HG03571 (cell line): Measurements from ENCODE around the gene ODAD4.
A peak's percentile ranks its signal among the peaks of the same experiment; 100 is the strongest.

Source experiments
- ATAC-seq: cut with Tn5 transposase; IDR thresholded peaks from one replicate; pipeline ENCODE4 v1.9.1; 2021; ENCODE audit not compliant: unreplicated experiment

ODAD4 gene, protein sequence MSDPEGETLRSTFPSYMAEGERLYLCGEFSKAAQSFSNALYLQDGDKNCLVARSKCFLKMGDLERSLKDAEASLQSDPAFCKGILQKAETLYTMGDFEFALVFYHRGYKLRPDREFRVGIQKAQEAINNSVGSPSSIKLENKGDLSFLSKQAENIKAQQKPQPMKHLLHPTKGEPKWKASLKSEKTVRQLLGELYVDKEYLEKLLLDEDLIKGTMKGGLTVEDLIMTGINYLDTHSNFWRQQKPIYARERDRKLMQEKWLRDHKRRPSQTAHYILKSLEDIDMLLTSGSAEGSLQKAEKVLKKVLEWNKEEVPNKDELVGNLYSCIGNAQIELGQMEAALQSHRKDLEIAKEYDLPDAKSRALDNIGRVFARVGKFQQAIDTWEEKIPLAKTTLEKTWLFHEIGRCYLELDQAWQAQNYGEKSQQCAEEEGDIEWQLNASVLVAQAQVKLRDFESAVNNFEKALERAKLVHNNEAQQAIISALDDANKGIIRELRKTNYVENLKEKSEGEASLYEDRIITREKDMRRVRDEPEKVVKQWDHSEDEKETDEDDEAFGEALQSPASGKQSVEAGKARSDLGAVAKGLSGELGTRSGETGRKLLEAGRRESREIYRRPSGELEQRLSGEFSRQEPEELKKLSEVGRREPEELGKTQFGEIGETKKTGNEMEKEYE

DNA sequence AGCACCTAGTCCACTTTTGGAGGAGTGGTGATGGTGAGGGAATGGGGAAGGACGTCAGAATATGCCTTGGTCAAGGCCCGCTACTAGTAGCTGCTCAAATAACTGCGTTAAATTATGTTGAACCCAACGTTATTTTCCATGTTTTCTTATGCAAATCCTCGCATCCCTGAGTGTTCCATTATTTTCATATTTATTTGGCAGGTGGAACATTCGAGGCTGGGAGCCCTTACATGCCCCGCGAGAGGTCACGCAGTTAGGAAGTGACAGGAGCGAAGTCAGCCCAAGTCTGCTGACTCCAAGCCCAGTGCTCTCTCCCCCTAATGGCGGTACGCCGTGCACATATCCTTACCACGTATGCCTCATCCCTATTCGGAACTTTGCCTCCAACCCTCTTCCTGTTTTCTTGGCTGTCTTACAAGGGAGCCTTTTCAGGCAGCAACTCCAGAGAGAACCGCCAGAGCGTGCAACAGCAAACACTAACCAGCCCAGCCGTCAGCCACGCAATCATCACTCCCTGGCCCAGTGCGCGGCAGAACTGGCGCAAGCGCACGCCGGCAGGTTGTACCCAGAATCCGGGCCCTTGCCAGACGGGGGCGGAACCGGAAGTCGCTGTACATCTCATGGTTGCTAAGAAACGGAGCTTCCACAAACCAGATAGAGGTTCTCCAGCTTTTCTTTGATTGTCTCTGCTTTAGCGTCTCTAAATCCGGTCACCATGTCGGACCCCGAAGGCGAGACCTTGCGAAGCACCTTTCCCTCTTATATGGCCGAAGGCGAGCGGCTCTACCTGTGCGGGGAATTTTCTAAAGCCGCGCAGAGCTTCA lies at the start of gene ODAD4:
Gene ODAD4 (plus strand): TSS at position 609 of the 824 bp plus-strand sequence. CDS start 107 bp downstream, at position 716.
- ATAC-seq = peak; percentile 92

DNA sequence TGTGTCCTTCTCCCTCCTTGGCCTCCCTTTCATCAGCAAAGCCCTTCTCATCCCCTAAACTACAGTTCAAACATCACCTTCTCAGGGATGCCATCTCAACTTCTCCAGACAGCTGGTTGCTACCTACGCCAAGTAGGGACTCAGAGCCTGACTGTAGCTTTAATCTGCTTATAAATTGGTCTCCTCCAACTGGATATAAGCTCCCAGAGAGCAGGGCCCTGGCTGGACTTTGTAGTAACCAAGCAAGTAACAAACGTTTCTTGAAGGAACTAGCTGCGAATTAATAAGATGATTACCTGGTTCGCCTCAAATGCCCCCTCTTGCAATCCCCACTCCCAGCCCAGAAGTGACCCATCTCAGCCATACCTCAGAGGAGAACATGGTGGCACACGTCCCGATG lies 47.7 kb upstream of the ODAD4 start:
- no peak for ATAC-seq

DNA sequence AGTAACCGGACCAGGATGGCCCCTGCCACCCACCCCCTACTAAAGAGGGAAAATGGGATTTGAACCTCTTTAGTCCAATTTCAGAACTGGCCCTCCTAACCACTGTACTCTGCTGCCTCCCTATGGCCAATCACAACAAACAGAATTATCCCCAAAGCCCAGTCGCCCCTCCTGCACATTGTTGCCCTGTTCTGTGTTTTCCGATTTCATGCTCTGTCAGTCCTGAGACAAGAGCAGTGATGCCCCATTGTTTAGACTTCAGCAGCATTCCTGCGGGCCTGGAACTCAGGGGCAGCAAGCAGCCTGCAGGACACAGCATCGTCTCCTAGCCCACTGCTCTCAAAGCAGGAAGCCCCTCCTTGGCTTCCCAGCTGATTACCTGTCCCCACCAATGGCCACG lies 44.7 kb upstream of the ODAD4 start:
- no peak for ATAC-seq

DNA sequence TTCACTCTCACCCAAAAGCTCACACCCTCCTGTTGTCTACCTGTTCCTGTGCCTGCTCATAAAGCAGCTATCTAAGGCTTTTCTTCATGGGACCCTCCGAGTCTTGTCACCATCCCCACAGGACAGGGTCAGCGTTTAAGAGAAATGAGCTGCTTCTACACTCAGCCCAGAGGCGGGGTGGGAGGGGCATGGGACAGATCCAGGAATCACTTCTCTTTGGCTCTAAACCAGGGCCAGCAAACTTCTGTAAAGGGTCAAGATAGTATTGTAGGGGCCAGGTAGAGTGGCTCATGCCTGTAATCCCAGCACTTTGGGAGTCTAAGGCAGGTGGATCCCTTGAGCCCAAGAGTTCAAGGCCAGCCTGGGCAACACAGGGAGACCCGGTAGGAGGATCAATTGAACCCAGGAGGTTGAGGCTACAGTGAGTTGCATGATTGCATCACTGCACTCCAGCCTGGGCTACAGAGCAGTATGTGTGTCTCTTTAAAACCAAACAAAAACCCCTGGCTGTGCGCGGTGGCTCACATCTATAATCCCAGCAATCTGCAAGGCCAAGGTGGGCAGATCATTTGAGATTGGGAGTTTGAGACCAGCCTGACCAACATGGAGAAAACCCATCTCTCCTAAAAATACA lies 42.0 kb upstream of the ODAD4 start:
- ATAC-seq = no peak

DNA sequence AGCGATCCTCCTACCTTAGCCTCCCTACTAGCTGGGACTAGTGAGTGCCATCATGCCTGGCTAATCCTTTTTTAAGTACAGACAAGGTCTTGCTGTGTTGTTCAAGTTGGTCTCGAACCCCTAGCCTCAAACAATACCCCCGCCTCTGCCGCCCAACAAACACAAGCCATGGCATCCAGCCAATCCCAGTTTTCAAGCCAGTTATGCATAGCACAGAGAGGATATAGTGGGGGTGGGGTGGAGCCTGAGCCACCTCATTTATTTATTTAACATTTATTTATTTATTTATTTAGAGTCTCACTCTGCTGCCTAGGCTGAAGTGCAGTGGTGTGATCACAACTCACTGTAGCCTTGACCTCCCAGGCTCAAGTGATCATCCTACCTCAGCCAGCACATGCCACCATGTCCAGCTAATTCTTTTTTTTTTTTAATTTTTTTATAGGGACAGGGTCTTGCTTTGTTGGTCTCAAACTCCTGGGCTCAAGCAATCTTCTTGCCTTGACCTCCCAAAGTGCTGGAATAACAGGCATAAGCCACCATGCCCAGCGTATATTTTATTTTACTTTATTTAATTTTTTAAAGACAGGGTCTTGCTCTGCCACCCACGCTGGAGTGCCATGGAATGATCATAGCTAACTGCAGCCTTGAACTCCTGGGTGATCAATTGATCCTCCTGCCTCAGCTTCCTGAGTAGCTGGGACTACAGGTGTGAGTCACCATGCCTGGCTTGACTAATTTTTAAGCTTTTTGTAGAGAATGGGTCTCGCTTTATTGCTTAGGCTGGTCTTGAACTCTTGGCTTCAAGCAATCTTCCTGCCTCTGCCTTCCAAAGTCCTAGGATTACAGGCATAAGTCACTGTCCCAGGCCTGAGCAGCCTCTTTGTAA lies 39.0 kb upstream of the ODAD4 start:
- no peak for ATAC-seq

DNA sequence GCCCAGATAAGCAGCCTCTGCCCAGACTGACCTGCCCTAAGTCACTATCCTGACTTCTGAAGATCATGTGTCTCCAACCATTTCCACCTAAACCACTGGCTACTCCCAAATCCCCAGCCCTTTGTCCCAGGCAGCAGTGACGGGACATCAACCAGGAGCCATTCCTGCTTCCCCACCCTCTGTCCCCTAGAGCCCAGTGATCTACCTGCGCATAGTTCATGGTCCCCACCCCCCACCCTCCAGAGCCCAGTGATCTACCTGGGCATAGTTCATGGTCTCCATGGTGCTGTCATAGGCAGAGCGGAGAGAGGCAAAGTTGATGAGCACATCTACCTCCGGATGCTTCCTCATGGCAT lies 38.4 kb upstream of the ODAD4 start:
- no peak for ATAC-seq

DNA sequence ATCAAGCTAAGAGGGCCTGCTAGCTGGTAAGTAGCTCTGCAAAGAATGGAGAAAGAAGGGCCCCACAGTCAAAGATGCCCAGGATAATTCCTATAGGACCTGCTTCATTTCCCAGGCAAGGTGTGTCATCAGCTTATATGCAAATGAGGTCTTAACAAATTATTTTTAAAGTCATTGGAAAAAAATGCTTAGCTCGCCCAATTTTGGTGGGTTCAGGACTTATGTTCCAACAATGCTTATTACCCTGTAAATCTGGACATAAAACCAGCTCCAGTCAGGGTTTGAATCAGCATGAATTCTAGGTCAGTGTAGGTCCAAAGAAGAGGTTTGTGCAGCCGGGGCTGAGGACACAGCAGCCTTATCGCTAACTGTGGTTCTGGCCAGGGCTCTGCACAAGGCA lies 37.0 kb upstream of the ODAD4 start:
- ATAC-seq = no peak

DNA sequence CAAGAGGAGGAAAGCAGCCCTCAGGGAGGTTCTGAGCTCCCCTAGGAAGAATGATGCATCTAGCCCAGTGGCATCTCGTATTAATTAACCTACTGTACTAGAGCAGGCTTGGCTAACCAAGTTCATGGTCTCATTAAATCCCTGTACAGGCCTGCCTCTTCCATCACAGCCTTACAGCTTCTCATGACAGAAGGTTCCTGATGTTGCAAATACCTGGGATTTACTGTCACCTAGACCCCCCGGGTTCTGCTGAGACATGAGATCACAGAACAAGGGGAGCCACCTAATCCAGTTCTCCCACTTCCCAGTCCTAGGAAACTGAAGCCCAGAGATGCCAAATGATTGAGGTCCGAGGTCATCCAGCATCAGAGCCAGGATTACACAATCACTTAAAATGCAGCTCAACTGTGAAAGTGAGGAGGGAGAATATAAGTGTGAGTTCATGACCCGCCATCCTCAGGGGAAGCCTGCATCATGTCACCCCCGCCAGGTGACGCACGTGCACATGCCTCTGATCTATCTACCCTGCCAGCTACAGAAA lies 35.6 kb upstream of the ODAD4 start:
- ATAC-seq = no peak

DNA sequence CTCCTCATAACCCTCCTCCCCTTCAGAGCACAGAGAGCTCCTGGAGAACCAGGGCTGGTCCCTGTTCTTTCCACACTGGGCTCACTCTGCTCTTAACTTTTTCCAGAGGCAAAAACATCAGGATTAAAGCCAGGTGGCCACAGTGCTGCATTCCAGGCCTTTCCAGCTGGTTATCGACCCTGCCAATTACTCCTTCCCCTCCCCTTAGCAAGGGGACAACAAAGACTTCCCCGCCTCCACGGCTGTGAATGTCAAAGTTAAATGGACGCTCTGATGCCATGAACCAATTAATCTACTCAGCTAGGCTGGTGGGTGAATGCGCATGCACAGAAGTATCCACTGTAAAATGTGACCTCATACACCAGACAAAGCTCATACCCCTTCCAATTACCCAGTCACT lies 34.8 kb upstream of the ODAD4 start:
- no peak for ATAC-seq

DNA sequence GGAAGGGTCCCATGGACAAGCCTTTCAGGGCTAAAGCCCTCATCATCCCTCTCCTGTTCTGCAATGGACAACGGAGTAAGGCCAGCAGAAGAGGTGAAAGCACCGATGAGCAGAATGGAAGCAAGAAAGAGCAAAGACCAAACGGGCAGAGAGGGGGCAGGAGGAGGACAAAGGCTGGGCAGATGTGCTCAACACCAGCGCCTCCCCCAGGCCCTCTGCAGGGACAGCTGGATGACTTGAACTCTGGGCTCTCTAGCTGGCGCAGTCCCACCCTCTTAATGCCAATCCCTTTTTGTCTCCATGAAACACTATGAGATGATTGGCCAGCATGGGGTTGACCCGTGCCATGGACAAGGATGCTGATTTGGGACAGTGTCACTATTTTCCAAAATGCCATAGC lies 33.7 kb upstream of the ODAD4 start:
- ATAC-seq = no peak

DNA sequence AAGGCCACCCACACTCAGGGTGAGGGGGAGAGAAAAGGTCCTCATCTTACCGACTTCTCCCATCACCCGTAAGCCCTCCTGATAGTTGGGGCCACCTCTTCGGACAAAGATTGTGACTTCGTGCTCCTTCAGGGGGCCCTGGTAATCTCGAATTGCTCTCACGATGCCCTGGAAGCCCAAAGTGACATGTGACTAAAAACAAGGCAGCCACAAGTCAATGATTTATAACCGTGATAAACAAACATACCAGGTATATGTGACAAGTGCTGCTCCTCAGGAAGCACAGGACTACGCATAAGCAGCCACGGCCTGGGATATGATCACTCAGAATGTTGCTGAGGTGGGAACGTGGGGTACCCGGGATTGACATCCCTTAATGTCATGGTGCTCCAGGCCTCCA lies 28.8 kb upstream of the ODAD4 start:
- no peak for ATAC-seq

DNA sequence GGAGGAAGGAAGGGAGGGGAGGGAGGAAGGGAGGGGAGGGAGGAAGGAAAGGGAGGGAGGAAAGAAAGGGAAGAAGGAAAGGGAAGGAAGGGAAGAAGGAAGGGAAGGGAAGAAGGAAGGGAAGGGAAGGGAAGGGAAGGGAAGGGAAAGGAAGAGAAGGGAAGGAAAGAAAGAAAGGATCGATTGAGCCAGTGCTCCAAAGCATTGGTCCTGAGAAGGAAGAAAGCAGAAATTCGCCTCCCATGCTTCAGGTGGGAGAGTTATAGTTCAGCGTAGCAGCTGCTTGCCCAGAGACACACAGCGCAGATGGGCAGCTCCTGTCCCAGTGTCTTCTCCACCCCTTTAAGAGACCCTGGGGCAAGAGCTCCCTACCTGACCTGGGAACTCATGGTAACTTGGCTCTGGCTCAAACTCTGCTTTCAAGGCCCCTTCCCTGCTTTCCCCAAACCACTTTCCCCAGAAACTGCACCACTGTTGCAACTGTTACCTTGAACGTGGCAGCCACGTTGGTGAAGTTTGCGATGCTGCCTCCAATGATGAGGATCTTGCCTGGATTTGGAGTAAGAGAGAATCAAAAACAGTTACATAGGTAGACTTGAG lies 26.1 kb upstream of the ODAD4 start:
- ATAC-seq = no peak

DNA sequence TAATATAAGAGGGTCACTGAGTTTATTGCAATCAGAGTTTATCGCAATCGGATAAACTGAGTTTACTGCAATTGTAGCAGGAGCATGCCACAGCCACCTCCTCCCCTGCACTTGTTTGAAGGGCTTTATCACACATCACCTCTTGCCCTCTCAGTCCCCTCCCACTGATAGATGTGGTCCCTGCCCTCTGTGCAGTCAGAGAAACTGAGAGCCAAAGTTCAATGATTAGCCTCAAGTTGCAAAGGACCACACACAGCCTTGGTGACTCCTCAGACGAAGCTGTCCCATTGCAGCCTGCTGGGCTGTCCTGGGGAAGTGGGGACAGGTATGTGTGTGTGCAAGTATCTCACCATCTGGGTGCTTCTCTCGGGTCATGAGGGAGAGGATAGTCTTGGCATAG lies 25.2 kb upstream of the ODAD4 start:
- ATAC-seq = no peak

DNA sequence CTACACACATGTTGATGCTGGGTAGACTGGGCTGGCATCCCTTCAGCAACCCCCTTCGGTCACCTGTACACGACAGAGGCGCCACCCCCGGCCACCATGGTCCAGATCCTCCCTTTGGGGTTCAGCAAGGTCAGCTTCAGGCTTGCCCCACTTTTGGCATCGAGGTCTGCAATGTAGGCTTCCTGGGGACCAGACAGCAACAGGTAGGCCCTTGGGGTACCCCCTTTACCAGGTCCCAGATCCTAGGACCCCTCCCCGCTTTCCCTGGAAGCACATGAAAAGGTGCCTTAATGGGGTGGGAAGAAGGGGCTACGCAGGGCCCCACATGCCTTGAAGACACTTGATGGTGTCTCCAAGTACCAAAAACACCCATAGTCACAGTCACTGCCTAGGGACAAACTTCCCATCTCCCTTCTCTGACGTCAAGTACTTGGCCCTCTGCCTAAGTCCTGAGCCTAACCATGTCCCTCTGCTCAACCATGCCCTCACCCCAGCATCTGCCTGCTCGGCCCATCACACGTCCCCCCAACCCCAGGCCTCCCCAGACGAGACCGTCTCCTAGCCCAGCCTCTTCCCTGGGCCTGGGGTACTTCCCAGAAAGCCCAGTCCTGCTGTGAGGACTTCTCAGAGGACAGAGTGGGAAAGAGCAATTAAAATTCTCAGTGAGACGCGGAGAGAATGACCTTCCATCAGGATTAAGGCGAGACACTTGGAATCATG lies 23.8 kb upstream of the ODAD4 start:
- no peak for ATAC-seq

DNA sequence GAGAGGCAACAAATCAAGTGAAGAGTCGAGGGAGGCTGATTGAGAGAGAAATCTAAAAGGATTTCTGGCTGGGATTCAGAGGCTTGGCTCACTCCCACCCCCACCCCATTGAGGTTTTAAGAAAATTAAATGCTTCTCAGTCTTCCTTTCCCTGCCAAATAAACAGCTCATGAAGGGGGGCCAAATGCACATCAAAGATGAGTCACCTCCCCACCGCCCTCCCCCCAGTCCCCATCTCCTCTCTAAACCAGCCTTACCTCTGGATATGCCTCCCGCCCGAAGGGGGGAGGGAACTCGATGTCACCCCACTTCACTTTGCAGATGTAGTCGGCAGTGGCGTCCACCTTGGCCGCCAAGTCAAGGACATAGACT lies 23.2 kb upstream of the ODAD4 start:
- no peak for ATAC-seq

DNA sequence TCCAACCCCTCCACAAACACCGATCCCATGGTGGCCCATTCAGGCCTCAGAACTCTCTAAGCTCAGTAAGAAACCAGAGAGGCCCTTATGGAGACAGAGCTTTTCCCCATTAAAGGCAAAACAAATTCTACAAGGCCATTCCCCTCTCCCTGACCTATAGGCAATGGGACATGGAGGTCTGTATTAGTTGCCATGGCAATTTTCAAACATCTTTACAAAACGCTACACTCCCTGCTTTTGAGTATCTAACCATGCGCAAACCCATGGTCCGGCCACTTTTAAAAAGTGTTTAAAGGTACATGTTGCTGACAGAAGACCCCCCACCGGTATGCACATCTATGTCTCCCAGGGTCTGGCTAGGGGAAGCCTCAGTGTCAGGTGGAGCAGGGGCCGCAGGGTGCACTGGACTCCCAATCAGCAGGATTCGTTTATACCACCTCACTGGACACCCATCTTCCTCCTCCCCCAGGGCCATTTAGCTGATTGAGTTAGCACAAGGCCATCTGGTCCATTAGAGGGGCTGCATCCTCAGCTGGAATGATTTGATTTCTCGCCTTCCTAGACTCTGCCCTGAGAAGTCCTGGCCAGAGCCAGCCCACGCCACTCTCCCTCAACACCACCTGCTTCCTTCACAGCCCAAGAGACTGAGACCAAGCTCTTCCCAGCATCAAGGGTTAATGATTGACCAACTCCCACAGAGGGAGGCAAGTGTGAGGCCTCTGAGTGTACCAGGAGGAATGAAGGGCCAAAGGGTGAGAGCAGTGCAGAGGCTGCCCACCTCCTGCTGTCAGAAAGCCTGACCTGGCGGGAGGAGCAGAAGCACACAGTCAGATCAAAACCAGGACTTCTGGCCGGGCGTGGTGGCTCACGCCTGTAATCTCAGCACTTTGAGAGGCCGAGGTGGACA lies 22.5 kb upstream of the ODAD4 start:
- no peak for ATAC-seq

DNA sequence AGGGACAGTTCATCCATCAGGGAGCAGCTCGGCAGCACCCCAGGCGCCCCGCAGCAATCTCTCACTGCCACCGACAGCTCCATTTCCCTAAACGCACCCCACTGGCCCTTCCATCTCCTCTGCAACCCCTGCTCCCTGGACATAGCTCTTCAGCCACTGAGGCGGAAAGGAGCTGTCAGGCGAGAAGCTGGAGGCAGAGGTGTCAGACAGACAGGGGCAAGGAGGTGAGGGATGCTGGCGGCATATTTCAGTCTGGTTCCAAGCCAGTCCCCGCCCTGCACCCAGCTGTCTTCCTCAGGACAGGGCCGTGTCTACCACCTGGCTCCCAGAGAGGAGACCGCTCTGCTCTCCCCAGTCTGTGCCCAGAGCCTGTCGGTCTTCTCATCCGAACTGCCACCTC lies 21.3 kb upstream of the ODAD4 start:
- no peak for ATAC-seq
